ENCODE data around the gene XIST. TPM values are rescaled to one million over a fixed set of nuclear protein-coding genes. Genes with fewer than 3 reads are reported as not detected.

The XIST gene
- total and polyA plus RNA-seq, 11 donors: 0.01 to 138 (median 0.46) TPM

GRCh38 chrX:73840120-73840924, 12.2 kb downstream of the XIST start:
- DNase-seq (no peak), ATAC-seq (no peak)
- H3K27me3 ChIP-seq: no peaks in the 10 kb centered on the region
- H3K9me3 ChIP-seq: no peaks in the 10 kb centered on the region
- 73 to 87% (median 82%) methylated on average over 6 of the region's 6 CpGs for WGBS, 4 donors
- intact Hi-C loops (cut with DNase I): no loop called here
- no peak overlapping the region for H3K27ac ChIP-seq
- no peak for TF ChIP-seq POLR2A (IDR thresholded peaks at IDR 0.05)
- no peak for TF ChIP-seq CTCF (IDR thresholded peaks at IDR 0.05)
- H3K4me1 ChIP-seq: peaks cover 0 to 41% (median 0%) of the 10 kb centered on the region in 12 donors
- H3K4me3 ChIP-seq: no peak overlapping the region
- H3K36me3 ChIP-seq: peaks cover 0 to 13% (median 0%) of the 10 kb centered on the region in 9 donors

- ATAC-seq (no peak), DNase-seq (no peak)
- H3K27me3 ChIP-seq: no peaks in the 10 kb centered on the region
- intact Hi-C loops (cut with DNase I): no loop called here
- H3K36me3 ChIP-seq: peaks cover 0 to 18% (median 0%) of the 10 kb centered on the region in 9 donors
- TF ChIP-seq CTCF (IDR thresholded peaks at IDR 0.05) (no peak), POLR2A (IDR thresholded peaks at IDR 0.05) (no peak)
- no peaks in the 10 kb centered on the region for H3K9me3 ChIP-seq
- no peak overlapping the region for H3K4me3 ChIP-seq
- WGBS, 4 donors: 44 to 55% (median 53%) methylated on average over 1 of the region's 1 CpG
- no peak overlapping the region for H3K27ac ChIP-seq
- H3K4me1 ChIP-seq: peaks cover 0 to 33% (median 0%) of the 10 kb centered on the region in 12 donors
These were observed 13.4 kb downstream of the XIST start for GRCh38 chrX:73839152-73839551.

GRCh38 chrX:73838123-73838522, 14.4 kb downstream of the XIST start:
- Histone ChIP-seq H3K36me3 (peaks cover 0 to 28% (median 0%) of the 10 kb centered on the region in 9 donors), H3K9me3 (no peaks in the 10 kb centered on the region), H3K4me1 (peaks cover 0 to 24% (median 0%) of the 10 kb centered on the region in 12 donors), H3K4me3 (no peak overlapping the region), H3K27ac (no peak overlapping the region), H3K27me3 (no peaks in the 10 kb centered on the region)
- no peak for TF ChIP-seq CTCF (IDR thresholded peaks at IDR 0.05)
- no peak for TF ChIP-seq POLR2A (IDR thresholded peaks at IDR 0.05)
- intact Hi-C loops (cut with DNase I): no loop called here
- DNase-seq (no peak), ATAC-seq (peak in 2 of 4 donors; percentile 27 to 43)
- 72 to 93% (median 83%) methylated on average over 3 of the region's 3 CpGs for WGBS, 4 donors

- DNase-seq (no peak), ATAC-seq (no peak)
- WGBS, 4 donors: 49 to 75% (median 51%) methylated on average over 1 of the region's 1 CpG
These were observed 15.5 kb downstream of the XIST start for GRCh38 chrX:73836956-73837477.

More at GRCh38 chrX:73836956-73837477, 15.5 kb downstream of the XIST start:
- Histone ChIP-seq H3K9me3 (no peaks in the 10 kb centered on the region), H3K36me3 (peaks cover 0 to 39% (median 0%) of the 10 kb centered on the region in 9 donors), H3K27ac (no peak overlapping the region), H3K4me1 (peaks cover 0 to 17% (median 0%) of the 10 kb centered on the region in 12 donors), H3K4me3 (no peak overlapping the region), H3K27me3 (no peaks in the 10 kb centered on the region)
- TF ChIP-seq POLR2A (IDR thresholded peaks at IDR 0.05) (no peak), CTCF (IDR thresholded peaks at IDR 0.05) (no peak)
- intact Hi-C loops (cut with DNase I): no loop called here
